Panc1 (cell line): Measurements from ENCODE around the gene SLC22A23. TPM values are rescaled to one million over a fixed set of nuclear protein-coding genes. Genes with fewer than 3 reads are reported as not detected.

Source experiments
- ATAC-seq: fragments of 200-7000 bp; cut with Tn5 transposase; 2 replicates; pipeline ENCODE4 v1.9.1; 2020; ENCODE audit warnings: mild to moderate bottlenecking, moderate library complexity
- BruUV-seq: library from RNA; stranded (reverse); fragments of 400-500 nt; replicated peaks from 2 replicates; lab custom pipeline; 2021; lab: Mats Ljungman, UMichigan
- CTCF ChIA-PET: fragments of 300-600 bp; sonication (Branson Sonifier 250); formaldehyde crosslinking; loops from one replicate; lab custom pipeline; 2022; ENCODE audit warnings: antibody characterized with exemption; lab: Charles Lee
- POLR2A ChIA-PET: fragments of 300-600 bp; sonication (Branson Sonifier 250); formaldehyde crosslinking; loops from one replicate; lab custom pipeline; 2022; ENCODE audit warnings: antibody characterized with exemption; lab: Charles Lee
- DNase-seq: peaks from one replicate; pipeline ENCODE4 v3.0.0-alpha.2; 2010; ENCODE audit warnings: low read depth, low spot score
- H3K27ac ChIP-seq: 2 replicates; pipeline ENCODE4 v1.5.1; 2011; ENCODE audit warnings: mild to moderate bottlenecking, low read length, inconsistent platforms
- H3K27me3 ChIP-seq: fragments of 200-500 bp; sonication (Bioruptor generic); 2 replicates; pipeline ENCODE4 v1.6.0; 2014; ENCODE audit warnings: low read length, inconsistent platforms; ENCODE audit not compliant: control insufficient read depth, insufficient read depth
- H3K36me3 ChIP-seq: fragments of 200-500 bp; sonication (Bioruptor generic); 2 replicates; pipeline ENCODE4 v1.5.1; 2014; ENCODE audit warnings: inconsistent platforms, mild to moderate bottlenecking, low read length, moderate library complexity; ENCODE audit not compliant: control insufficient read depth, insufficient read depth
- H3K4me1 ChIP-seq: 2 replicates; pipeline ENCODE4 v1.5.1; 2011; ENCODE audit warnings: inconsistent platforms, mild to moderate bottlenecking, low read length, moderate library complexity; ENCODE audit not compliant: control insufficient read depth, insufficient read depth
- H3K4me3 ChIP-seq, 2 experiments: 2 replicates each; pipeline ENCODE4 v1.5.1; 2011 to 2012; ENCODE audit warnings: low read depth in 2 of 2, low read length in 2 of 2, mild to moderate bottlenecking in 2 of 2, inconsistent platforms in 1 of 2, moderate library complexity in 1 of 2
- H3K9me3 ChIP-seq: fragments of 200-500 bp; sonication (Bioruptor generic); 2 replicates; pipeline ENCODE4 v1.5.1; 2014; ENCODE audit warnings: low read depth, mild to moderate bottlenecking, inconsistent platforms, low read length, moderate library complexity; ENCODE audit not compliant: control insufficient read depth, insufficient read depth
- POLR2AphosphoS5 ChIP-seq: IDR thresholded peaks from 2 replicates; pipeline ENCODE4 v1.6.1; 2012; ENCODE audit warnings: mild to moderate bottlenecking, low read depth, low read length, moderate library complexity
- SIN3A ChIP-seq: IDR thresholded peaks from 2 replicates; pipeline ENCODE4 v1.6.1; 2012; ENCODE audit warnings: low read depth, mild to moderate bottlenecking, low read length, moderate library complexity, borderline replicate concordance; ENCODE audit not compliant: insufficient read depth
- TCF7L2 ChIP-seq: IDR thresholded peaks from 2 replicates; pipeline ENCODE4 v1.6.1; 2011; ENCODE audit warnings: mild to moderate bottlenecking, low read depth, low read length, inconsistent platforms
- in situ Hi-C: cut with HindIII; loops from 2 replicates; pipeline ENCODE4 v1.10.0; 2016; ENCODE audit warnings: low sequenced_read_pairs, low pct_unique_long_range_greater_than_20kb
- intact Hi-C: fragments of 100-400 bp; cut with micrococcal nuclease; formaldehyde crosslinking; loops from one replicate; pipeline ENCODE4 v1.10.0; 2022; ENCODE audit not compliant: unreplicated experiment
- total RNA-seq: library from RNA; stranded (reverse); gene quantifications from one replicate; pipeline ENCODE4 v1.2.1, GENCODE V29; 2021; ENCODE audit not compliant: unreplicated experiment
- TF ChIP-seq, protein P1 (sequence below), 2 experiments: IDR thresholded peaks; 2 replicates each; pipeline ENCODE4 v1.6.1; 2011 to 2012; ENCODE audit warnings: low read depth in 2 of 2, control low read depth in 1 of 2, low read length in 1 of 2, mild to moderate bottlenecking in 1 of 2, moderate library complexity in 1 of 2; ENCODE audit not compliant: insufficient read depth in 1 of 2
- TF ChIP-seq, protein P2 (sequence below): fragments of 450-650 bp; IDR thresholded peaks from 2 replicates; pipeline ENCODE4 v1.5.1; 2017; ENCODE audit warnings: mild to moderate bottlenecking

Gene SLC22A23
- total RNA-seq, 1 experiment from 2014 or later: 4.5 TPM

DNA sequence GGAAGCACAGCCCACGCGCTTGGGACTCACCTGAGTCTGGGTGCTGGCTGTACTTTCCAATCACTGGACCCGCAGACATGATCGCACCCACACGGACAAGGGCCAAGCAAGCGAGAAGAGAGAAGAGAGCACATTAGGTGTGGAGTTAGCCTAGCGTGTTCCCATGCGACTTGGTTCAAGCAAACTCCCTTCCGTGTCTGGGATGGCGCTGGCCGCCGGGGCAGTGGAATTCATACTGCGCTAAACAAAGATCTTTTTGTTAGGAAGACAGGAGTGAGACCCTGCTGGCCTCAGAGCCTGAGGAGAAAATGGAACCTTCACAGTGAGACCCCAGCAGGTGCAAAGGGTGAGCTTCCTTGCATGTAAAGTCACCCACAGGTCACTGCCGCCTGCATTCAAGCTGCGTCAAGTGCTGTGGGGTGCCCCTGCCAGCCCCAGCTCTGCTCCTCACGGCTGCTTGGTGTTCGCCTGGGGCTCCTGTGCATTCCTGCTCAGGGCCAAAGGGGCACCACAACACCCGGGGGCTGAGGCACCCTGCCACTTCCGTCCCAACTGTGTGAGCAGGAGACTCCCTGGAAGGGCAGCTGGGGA, 171.7 kb downstream of the SLC22A23 start:
- no TSS peak for BruUV-seq
- no peak for DNase-seq
- ATAC-seq: no peak

DNA sequence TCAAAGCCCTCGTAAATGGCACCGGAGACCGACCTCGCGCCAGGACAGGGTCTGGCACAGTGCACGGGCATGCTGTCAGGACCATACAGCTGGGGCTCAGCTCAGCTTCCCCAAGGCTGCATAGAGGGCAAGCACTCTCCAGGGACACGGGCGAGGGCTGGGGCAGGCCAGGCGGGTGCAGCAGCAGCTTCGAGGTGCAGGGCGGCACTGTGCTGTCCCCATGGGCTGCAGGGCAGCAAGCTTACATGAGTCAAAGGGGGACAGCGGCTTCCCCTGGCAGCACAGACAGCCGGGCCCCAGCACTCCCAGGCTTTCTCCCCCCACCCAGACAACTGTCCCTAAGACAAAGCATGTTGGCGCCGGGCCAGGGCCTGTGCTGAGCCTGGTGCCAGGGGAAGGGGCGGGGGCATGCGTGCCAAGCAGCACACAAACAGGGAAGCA, 172.4 kb downstream of the SLC22A23 start:
- H3K9me3 ChIP-seq: no peaks in the 10 kb centered on the region
- TF ChIP-seq POLR2AphosphoS5 (no peak), SIN3A (no peak), TCF7L2 (no peak)
- TF ChIP-seq, protein P1, sequence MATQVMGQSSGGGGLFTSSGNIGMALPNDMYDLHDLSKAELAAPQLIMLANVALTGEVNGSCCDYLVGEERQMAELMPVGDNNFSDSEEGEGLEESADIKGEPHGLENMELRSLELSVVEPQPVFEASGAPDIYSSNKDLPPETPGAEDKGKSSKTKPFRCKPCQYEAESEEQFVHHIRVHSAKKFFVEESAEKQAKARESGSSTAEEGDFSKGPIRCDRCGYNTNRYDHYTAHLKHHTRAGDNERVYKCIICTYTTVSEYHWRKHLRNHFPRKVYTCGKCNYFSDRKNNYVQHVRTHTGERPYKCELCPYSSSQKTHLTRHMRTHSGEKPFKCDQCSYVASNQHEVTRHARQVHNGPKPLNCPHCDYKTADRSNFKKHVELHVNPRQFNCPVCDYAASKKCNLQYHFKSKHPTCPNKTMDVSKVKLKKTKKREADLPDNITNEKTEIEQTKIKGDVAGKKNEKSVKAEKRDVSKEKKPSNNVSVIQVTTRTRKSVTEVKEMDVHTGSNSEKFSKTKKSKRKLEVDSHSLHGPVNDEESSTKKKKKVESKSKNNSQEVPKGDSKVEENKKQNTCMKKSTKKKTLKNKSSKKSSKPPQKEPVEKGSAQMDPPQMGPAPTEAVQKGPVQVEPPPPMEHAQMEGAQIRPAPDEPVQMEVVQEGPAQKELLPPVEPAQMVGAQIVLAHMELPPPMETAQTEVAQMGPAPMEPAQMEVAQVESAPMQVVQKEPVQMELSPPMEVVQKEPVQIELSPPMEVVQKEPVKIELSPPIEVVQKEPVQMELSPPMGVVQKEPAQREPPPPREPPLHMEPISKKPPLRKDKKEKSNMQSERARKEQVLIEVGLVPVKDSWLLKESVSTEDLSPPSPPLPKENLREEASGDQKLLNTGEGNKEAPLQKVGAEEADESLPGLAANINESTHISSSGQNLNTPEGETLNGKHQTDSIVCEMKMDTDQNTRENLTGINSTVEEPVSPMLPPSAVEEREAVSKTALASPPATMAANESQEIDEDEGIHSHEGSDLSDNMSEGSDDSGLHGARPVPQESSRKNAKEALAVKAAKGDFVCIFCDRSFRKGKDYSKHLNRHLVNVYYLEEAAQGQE (IDR thresholded peaks at IDR 0.05; ENCODE audit: insufficient read depth in 1 of 2, low read depth in 2 of 2, low read length in 1 of 2): no peak
- TF ChIP-seq, protein P2, sequence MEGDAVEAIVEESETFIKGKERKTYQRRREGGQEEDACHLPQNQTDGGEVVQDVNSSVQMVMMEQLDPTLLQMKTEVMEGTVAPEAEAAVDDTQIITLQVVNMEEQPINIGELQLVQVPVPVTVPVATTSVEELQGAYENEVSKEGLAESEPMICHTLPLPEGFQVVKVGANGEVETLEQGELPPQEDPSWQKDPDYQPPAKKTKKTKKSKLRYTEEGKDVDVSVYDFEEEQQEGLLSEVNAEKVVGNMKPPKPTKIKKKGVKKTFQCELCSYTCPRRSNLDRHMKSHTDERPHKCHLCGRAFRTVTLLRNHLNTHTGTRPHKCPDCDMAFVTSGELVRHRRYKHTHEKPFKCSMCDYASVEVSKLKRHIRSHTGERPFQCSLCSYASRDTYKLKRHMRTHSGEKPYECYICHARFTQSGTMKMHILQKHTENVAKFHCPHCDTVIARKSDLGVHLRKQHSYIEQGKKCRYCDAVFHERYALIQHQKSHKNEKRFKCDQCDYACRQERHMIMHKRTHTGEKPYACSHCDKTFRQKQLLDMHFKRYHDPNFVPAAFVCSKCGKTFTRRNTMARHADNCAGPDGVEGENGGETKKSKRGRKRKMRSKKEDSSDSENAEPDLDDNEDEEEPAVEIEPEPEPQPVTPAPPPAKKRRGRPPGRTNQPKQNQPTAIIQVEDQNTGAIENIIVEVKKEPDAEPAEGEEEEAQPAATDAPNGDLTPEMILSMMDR: no peak
- POLR2A ChIA-PET: no interaction called here
- ATAC-seq (no peak), DNase-seq (no peak)
- H3K4me1 ChIP-seq: no peaks in the 10 kb centered on the region
- H3K27me3 ChIP-seq: no peaks in the 10 kb centered on the region
- in situ Hi-C loops: no loop called here
- no TSS peak for BruUV-seq
- CTCF ChIA-PET: interaction anchor here (0.6 kb wide), 1 partner anchor 88 kb away, joined by 4 read pairs; no protein-coding TSS in a partner anchor
- no peak overlapping the region for H3K27ac ChIP-seq
- no peak overlapping the region for H3K4me3 ChIP-seq
- H3K36me3 ChIP-seq: no peaks in the 10 kb centered on the region
- intact Hi-C loops: no loop called here

More for the DNA sequence above, 171.7 kb downstream of the SLC22A23 start:
- Histone ChIP-seq H3K36me3 (no peaks in the 10 kb centered on the region), H3K27me3 (no peaks in the 10 kb centered on the region), H3K27ac (no peak overlapping the region), H3K9me3 (no peaks in the 10 kb centered on the region), H3K4me1 (no peaks in the 10 kb centered on the region), H3K4me3 (no peak overlapping the region)
- POLR2A ChIA-PET: interaction anchor here (0.7 kb wide), 1 partner anchor 692 kb away, joined by 3 read pairs; no protein-coding TSS in a partner anchor
- in situ Hi-C loops (no loop called here), intact Hi-C loops (no loop called here)
- TF ChIP-seq POLR2AphosphoS5 (no peak), TCF7L2 (no peak)
- TF ChIP-seq, protein P2: no peak
- CTCF ChIA-PET: no interaction called here
